Natural killer cell (primary cell): ENCODE measurements around the gene MYOF. TPM values are rescaled to one million over a fixed set of nuclear protein-coding genes. Genes with fewer than 3 reads are reported as not detected.

Experiments
- ATAC-seq, 3 donors: fragments of 150-1000 bp in 2 of 3; fragments of 200-7000 bp in 1 of 3; cut with Tn5 transposase; 1 replicate in 1 of 3; 2 replicates in 2 of 3; pipeline ENCODE4 v1.10.0; 2021; ENCODE audit warnings: mild to moderate bottlenecking in 2 of 3, moderate library complexity in 2 of 3
- DNase-seq, 2 donors: peaks; one replicate each; pipeline versions ENCODE4 v3.0.0 to v3.0.0-alpha.2; 2013 to 2021; ENCODE audit warnings: mixed read lengths in 1 of 2
- H3K27ac ChIP-seq: one replicate; pipeline ENCODE4 v1.5.1; 2013; ENCODE audit warnings: mild to moderate bottlenecking, low read length
- H3K27me3 ChIP-seq: one replicate; pipeline ENCODE4 v1.6.1; 2013; ENCODE audit warnings: low read length; ENCODE audit not compliant: control insufficient read depth, insufficient read depth
- H3K36me3 ChIP-seq: one replicate; pipeline ENCODE4 v1.6.1; 2013; ENCODE audit warnings: low read length; ENCODE audit not compliant: control insufficient read depth, insufficient read depth
- H3K4me1 ChIP-seq: one replicate; pipeline ENCODE4 v1.6.1; 2013; ENCODE audit warnings: low read length; ENCODE audit not compliant: control insufficient read depth, insufficient read depth
- H3K4me3 ChIP-seq: one replicate; pipeline ENCODE4 v1.5.1; 2013; ENCODE audit warnings: low read length
- H3K9me3 ChIP-seq: one replicate; pipeline ENCODE4 v1.6.1; 2013; ENCODE audit warnings: low read length; ENCODE audit not compliant: control insufficient read depth, insufficient read depth
- H3K27ac Mint-ChIP-seq, 2 donors: one replicate each; pipeline ENCODE4 v1.8.0; 2022; ENCODE audit warnings: mild to moderate bottlenecking in 2 of 2, mixed read lengths in 2 of 2, moderate library complexity in 1 of 2
- H3K27me3 Mint-ChIP-seq, 2 donors: one replicate each; pipeline ENCODE4 v1.8.0; 2022; ENCODE audit warnings: low read depth in 2 of 2, mixed read lengths in 2 of 2
- H3K36me3 Mint-ChIP-seq: one replicate; pipeline ENCODE4 v1.8.0; 2022; ENCODE audit warnings: mixed read lengths
- H3K4me1 Mint-ChIP-seq, 2 donors: one replicate each; pipeline ENCODE4 v1.8.0; 2022; ENCODE audit warnings: mixed read lengths in 2 of 2
- H3K4me3 Mint-ChIP-seq: one replicate; pipeline ENCODE4 v1.8.0; 2022; ENCODE audit warnings: mild to moderate bottlenecking, moderate library complexity, mixed read lengths
- H3K9me3 Mint-ChIP-seq, 2 donors: one replicate each; pipeline ENCODE4 v1.8.0; 2022; ENCODE audit warnings: mixed read lengths in 2 of 2
- WGBS: methylation state at CpG from one replicate; pipeline ENCODE4 v1.1.7; 2013; ENCODE audit warnings: missing lambda C conversion rate; ENCODE audit not compliant: insufficient coverage; 5-methylcytosine and 5-hydroxymethylcytosine counted together
- intact Hi-C: fragments of 100-400 bp; cut with micrococcal nuclease; formaldehyde crosslinking; loops from one replicate; pipeline ENCODE4 v1.14.2; 2022
- total RNA-seq, 4 donors: library from RNA; stranded (reverse); fragments of 120-200 nt in 1 of 4; gene quantifications; one replicate each; pipeline versions ENCODE4 v1.2.3 to v1.2.4, GENCODE V29; 2013 to 2022
- TF ChIP-seq, protein P1 (sequence below): fragments of 200-600 bp; IDR thresholded peaks from one replicate; pipeline ENCODE4 v1.8.0; 2022; ENCODE audit warnings: antibody characterized with exemption

Gene MYOF
- total RNA-seq, 3 donors from 2014 or later (not counting 1 experiment from before 2014, with no cell fraction given) = 2.0 to 9.7 (median 2.9) TPM

GRCh38 chr10:93357680-93358079, 124.5 kb downstream of the MYOF start:
- peak in 1 of 3 donors; percentile 60 for ATAC-seq
- no peak overlapping the region for H3K4me3 Mint-ChIP-seq
- DNase-seq = peak in 1 of 2 donors; percentile 54
- peaks cover 0 to 5% of the 10 kb centered on the region in 2 donors for H3K4me1 Mint-ChIP-seq
- no peaks in the 10 kb centered on the region for H3K36me3 Mint-ChIP-seq
- Histone ChIP-seq H3K9me3 (no peaks in the 10 kb centered on the region), H3K27me3 (no peaks in the 10 kb centered on the region), H3K4me1 (no peaks in the 10 kb centered on the region), H3K36me3 (no peaks in the 10 kb centered on the region), H3K4me3 (no peak overlapping the region), H3K27ac (no peak overlapping the region)
- WGBS = 1% methylated on average over 5 of the region's 5 CpGs
- TF ChIP-seq, protein P1, sequence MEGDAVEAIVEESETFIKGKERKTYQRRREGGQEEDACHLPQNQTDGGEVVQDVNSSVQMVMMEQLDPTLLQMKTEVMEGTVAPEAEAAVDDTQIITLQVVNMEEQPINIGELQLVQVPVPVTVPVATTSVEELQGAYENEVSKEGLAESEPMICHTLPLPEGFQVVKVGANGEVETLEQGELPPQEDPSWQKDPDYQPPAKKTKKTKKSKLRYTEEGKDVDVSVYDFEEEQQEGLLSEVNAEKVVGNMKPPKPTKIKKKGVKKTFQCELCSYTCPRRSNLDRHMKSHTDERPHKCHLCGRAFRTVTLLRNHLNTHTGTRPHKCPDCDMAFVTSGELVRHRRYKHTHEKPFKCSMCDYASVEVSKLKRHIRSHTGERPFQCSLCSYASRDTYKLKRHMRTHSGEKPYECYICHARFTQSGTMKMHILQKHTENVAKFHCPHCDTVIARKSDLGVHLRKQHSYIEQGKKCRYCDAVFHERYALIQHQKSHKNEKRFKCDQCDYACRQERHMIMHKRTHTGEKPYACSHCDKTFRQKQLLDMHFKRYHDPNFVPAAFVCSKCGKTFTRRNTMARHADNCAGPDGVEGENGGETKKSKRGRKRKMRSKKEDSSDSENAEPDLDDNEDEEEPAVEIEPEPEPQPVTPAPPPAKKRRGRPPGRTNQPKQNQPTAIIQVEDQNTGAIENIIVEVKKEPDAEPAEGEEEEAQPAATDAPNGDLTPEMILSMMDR = peak; percentile 9
- no peaks in the 10 kb centered on the region for H3K9me3 Mint-ChIP-seq
- intact Hi-C loops = no loop called here
- H3K27ac Mint-ChIP-seq = no peak overlapping the region
- H3K27me3 Mint-ChIP-seq = peaks cover 23 to 34% of the 10 kb centered on the region in 2 donors

DNA sequence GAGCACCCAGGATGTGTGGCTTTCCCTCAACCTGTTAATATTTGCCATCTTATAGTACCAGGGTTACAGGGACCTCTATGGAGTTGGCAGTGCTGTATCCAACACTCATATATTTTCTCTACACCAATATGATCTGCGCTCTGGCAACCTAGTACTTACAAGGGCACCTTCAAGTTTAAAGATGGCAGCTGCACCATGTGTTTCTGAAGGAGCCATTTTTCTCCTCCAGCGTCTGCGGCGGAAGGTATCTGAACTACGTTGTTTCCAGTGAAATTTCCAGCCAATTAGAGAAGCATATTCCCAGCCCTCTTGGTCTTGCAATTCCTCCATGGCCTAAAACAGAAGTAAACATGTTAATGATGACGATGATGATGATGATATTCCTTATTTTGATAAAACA, 125.6 kb downstream of the MYOF start:
- Histone ChIP-seq H3K36me3 (no peaks in the 10 kb centered on the region), H3K27me3 (no peaks in the 10 kb centered on the region), H3K4me1 (no peaks in the 10 kb centered on the region), H3K4me3 (no peak overlapping the region), H3K9me3 (no peaks in the 10 kb centered on the region), H3K27ac (no peak overlapping the region)
- Mint-ChIP-seq H3K36me3 (no peaks in the 10 kb centered on the region), H3K27me3 (peaks cover 24 to 38% of the 10 kb centered on the region in 2 donors), H3K4me3 (no peak overlapping the region), H3K9me3 (no peaks in the 10 kb centered on the region), H3K27ac (no peak overlapping the region), H3K4me1 (peaks cover 0 to 5% of the 10 kb centered on the region in 2 donors)
- TF ChIP-seq, protein P1 = no peak
- ATAC-seq (no peak), DNase-seq (no peak)
- intact Hi-C loops = no loop called here
- 97% methylated on average over 5 of the region's 6 CpGs for WGBS

GRCh38 chr10:93352638-93353383, 129.3 kb downstream of the MYOF start:
- Mint-ChIP-seq H3K4me1 (peaks cover 0 to 4% of the 10 kb centered on the region in 2 donors), H3K4me3 (no peak overlapping the region), H3K36me3 (no peaks in the 10 kb centered on the region), H3K9me3 (no peaks in the 10 kb centered on the region), H3K27me3 (peaks cover 20 to 32% of the 10 kb centered on the region in 2 donors), H3K27ac (no peak overlapping the region)
- Histone ChIP-seq H3K4me3 (no peak overlapping the region), H3K9me3 (no peaks in the 10 kb centered on the region), H3K27ac (no peak overlapping the region), H3K36me3 (no peaks in the 10 kb centered on the region), H3K27me3 (no peaks in the 10 kb centered on the region), H3K4me1 (no peaks in the 10 kb centered on the region)
- DNase-seq (peak in 1 of 2 donors; percentile 60), ATAC-seq (peak in 2 of 3 donors; percentile 31 to 45)
- intact Hi-C loops = loop anchor here (5.0 kb wide), 1 partner anchor 466 kb away; no protein-coding TSS in a partner anchor
- TF ChIP-seq, protein P1 = peak; percentile 85
- WGBS = 75% methylated on average over 5 of the region's 6 CpGs
